HepG2 (cell line): ENCODE data around the gene ALG3. TPM values are rescaled to one million over a fixed set of nuclear protein-coding genes. Genes with fewer than 3 reads are reported as not detected.

ENCODE experiments used
- ATF7 ChIP-seq, 2 experiments: fragments of 450-650 bp in 1 of 2; sonication (generic) in 1 of 2; formaldehyde crosslinking in 1 of 2; IDR thresholded peaks; 2 replicates each; pipeline versions ENCODE4 v1.4.0 to v1.6.1; 2016 to 2020; ENCODE audit warnings: antibody characterized with exemption in 1 of 2, mild to moderate bottlenecking in 1 of 2, missing genetic modification reagents in 1 of 2
- HDAC2 ChIP-seq: sonication (generic); formaldehyde crosslinking; IDR thresholded peaks from 2 replicates; pipeline ENCODE4 v1.4.0; 2020; ENCODE audit warnings: missing genetic modification reagents
- HOXA5 ChIP-seq: sonication (generic); formaldehyde crosslinking; IDR thresholded peaks from 2 replicates; pipeline ENCODE4 v1.4.0; 2020; ENCODE audit warnings: missing genetic modification reagents
- HOXA7 ChIP-seq: sonication (generic); formaldehyde crosslinking; IDR thresholded peaks from 2 replicates; pipeline ENCODE4 v1.8.1; 2022; ENCODE audit warnings: mild to moderate bottlenecking, missing genetic modification reagents, moderate library complexity
- RAD21 ChIP-seq: fragments of 450-650 bp; formaldehyde crosslinking; IDR thresholded peaks from 2 replicates; pipeline ENCODE4 v1.5.0; 2020; ENCODE audit warnings: mild to moderate bottlenecking
- RFXAP ChIP-seq: sonication (generic); formaldehyde crosslinking; IDR thresholded peaks from 2 replicates; pipeline ENCODE4 v1.4.0; 2020; ENCODE audit warnings: missing genetic modification reagents, borderline replicate concordance
- ZBTB42 ChIP-seq: sonication (generic); formaldehyde crosslinking; IDR thresholded peaks from 2 replicates; pipeline ENCODE4 v1.5.0; 2020; ENCODE audit warnings: mild to moderate bottlenecking, missing genetic modification reagents
- ZNF496 ChIP-seq: sonication (generic); formaldehyde crosslinking; IDR thresholded peaks from 2 replicates; pipeline ENCODE4 v1.8.1; 2023; ENCODE audit warnings: mild to moderate bottlenecking, moderate library complexity, missing genetic modification reagents; ENCODE audit not compliant: insufficient replicate concordance
- ZNF674 ChIP-seq: sonication (generic); formaldehyde crosslinking; IDR thresholded peaks from 2 replicates; pipeline ENCODE4 v1.5.0; 2020; ENCODE audit warnings: low read depth, mild to moderate bottlenecking, missing genetic modification reagents
- polyA plus RNA-seq, 8 experiments: library from polyadenylated mRNA; depleted of rRNA in 3 of 8; stranded (reverse) in 7 of 8; unstranded in 1 of 8; fragments of >200 nt; fragmentation: Illumina TruSeq in 4 of 8; extraction: Trizol in 4 of 8; gene quantifications; 2 replicates each; pipeline versions ENCODE4 v1.2.1 to v1.2.3, GENCODE V29; 2011 to 2016; ENCODE audit warnings: low read depth in 4 of 8, missing spikeins in 1 of 8, mixed read lengths in 1 of 8; ENCODE audit not compliant: insufficient read depth in 1 of 8
- total RNA-seq, 5 experiments: library from RNA; depleted of rRNA; stranded (reverse); fragments of >200 nt; fragmentation: Illumina TruSeq; extraction: Trizol; gene quantifications; 2 replicates each; pipeline ENCODE4 v1.2.3, GENCODE V29; 2016; ENCODE audit warnings: low read depth in 1 of 5
- TF ChIP-seq, protein P1 (sequence below): sonication (generic); formaldehyde crosslinking; IDR thresholded peaks from 2 replicates; pipeline ENCODE4 v1.4.0; 2020; ENCODE audit warnings: missing genetic modification reagents
- TF ChIP-seq, protein P2 (sequence below), 2 experiments: fragments of 450-650 bp in 1 of 2; sonication (generic) in 1 of 2; formaldehyde crosslinking in 1 of 2; IDR thresholded peaks; 2 replicates each; pipeline versions ENCODE4 v1.6.1 to v1.8.0; 2016 to 2022; ENCODE audit warnings: antibody characterized with exemption in 1 of 2, mild to moderate bottlenecking in 1 of 2, missing genetic modification reagents in 1 of 2
- TF ChIP-seq, protein P3 (sequence below): sonication (generic); formaldehyde crosslinking; IDR thresholded peaks from 2 replicates; pipeline ENCODE4 v1.8.0; 2022; ENCODE audit warnings: missing genetic modification reagents, mild to moderate bottlenecking, borderline replicate concordance

Gene ALG3
- total and polyA plus RNA-seq, 2 of the 13 experiments (the other 11 are each of a cell fraction or from before 2014, with no cell fraction given), result 46.6 to 57.1 TPM

- TF ChIP-seq, protein P1, sequence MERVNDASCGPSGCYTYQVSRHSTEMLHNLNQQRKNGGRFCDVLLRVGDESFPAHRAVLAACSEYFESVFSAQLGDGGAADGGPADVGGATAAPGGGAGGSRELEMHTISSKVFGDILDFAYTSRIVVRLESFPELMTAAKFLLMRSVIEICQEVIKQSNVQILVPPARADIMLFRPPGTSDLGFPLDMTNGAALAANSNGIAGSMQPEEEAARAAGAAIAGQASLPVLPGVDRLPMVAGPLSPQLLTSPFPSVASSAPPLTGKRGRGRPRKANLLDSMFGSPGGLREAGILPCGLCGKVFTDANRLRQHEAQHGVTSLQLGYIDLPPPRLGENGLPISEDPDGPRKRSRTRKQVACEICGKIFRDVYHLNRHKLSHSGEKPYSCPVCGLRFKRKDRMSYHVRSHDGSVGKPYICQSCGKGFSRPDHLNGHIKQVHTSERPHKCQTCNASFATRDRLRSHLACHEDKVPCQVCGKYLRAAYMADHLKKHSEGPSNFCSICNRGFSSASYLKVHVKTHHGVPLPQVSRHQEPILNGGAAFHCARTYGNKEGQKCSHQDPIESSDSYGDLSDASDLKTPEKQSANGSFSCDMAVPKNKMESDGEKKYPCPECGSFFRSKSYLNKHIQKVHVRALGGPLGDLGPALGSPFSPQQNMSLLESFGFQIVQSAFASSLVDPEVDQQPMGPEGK (CRISPR knock-in tag), result peak; percentile 77
- TF ChIP-seq ZNF674, result peak; percentile 83; the same call in 1 of the 2 replicates
- TF ChIP-seq HOXA7 (CRISPR knock-in tag), result no peak
- peak; percentile 85; the same call in 1 of the 2 replicates for TF ChIP-seq ZBTB42 (CRISPR knock-in tag)
- TF ChIP-seq, protein P2, sequence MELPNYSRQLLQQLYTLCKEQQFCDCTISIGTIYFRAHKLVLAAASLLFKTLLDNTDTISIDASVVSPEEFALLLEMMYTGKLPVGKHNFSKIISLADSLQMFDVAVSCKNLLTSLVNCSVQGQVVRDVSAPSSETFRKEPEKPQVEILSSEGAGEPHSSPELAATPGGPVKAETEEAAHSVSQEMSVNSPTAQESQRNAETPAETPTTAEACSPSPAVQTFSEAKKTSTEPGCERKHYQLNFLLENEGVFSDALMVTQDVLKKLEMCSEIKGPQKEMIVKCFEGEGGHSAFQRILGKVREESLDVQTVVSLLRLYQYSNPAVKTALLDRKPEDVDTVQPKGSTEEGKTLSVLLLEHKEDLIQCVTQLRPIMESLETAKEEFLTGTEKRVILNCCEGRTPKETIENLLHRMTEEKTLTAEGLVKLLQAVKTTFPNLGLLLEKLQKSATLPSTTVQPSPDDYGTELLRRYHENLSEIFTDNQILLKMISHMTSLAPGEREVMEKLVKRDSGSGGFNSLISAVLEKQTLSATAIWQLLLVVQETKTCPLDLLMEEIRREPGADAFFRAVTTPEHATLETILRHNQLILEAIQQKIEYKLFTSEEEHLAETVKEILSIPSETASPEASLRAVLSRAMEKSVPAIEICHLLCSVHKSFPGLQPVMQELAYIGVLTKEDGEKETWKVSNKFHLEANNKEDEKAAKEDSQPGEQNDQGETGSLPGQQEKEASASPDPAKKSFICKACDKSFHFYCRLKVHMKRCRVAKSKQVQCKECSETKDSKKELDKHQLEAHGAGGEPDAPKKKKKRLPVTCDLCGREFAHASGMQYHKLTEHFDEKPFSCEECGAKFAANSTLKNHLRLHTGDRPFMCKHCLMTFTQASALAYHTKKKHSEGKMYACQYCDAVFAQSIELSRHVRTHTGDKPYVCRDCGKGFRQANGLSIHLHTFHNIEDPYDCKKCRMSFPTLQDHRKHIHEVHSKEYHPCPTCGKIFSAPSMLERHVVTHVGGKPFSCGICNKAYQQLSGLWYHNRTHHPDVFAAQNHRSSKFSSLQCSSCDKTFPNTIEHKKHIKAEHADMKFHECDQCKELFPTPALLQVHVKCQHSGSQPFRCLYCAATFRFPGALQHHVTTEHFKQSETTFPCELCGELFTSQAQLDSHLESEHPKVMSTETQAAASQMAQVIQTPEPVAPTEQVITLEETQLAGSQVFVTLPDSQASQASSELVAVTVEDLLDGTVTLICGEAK (IDR thresholded peaks at IDR 0.05), result no peak
- TF ChIP-seq, protein P2 (CRISPR knock-in tag; IDR thresholded peaks at IDR 0.05), result no peak; the same call in 1 of the 2 replicates
- TF ChIP-seq RAD21 (CRISPR knock-in tag), result peak; percentile 99
- peak; percentile 96 for TF ChIP-seq HDAC2
- no peak for TF ChIP-seq ZNF496 (CRISPR knock-in tag)
- TF ChIP-seq HOXA5 (CRISPR knock-in tag), result peak; percentile 93
- no peak for TF ChIP-seq ATF7 (IDR thresholded peaks at IDR 0.05)
- TF ChIP-seq ATF7 (CRISPR knock-in tag; IDR thresholded peaks at IDR 0.05), result no peak; the same call in 1 of the 2 replicates
- TF ChIP-seq, protein P3, sequence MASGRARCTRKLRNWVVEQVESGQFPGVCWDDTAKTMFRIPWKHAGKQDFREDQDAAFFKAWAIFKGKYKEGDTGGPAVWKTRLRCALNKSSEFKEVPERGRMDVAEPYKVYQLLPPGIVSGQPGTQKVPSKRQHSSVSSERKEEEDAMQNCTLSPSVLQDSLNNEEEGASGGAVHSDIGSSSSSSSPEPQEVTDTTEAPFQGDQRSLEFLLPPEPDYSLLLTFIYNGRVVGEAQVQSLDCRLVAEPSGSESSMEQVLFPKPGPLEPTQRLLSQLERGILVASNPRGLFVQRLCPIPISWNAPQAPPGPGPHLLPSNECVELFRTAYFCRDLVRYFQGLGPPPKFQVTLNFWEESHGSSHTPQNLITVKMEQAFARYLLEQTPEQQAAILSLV, result 0 out of 2 replicates have a peak, but pooled peaks have one; percentile 83
- TF ChIP-seq RFXAP (CRISPR knock-in tag), result peak; percentile 92; the same call in 1 of the 2 replicates
These were observed 7.1 kb downstream of the ALG3 start (continued) for GRCh38 chr3:184241447-184242296.
